K562 (cell line): ENCODE measurements around the gene MBD4. TPM values are rescaled to one million over a fixed set of nuclear protein-coding genes. Genes with fewer than 3 reads are reported as not detected.

Experiments used
- CUX1 ChIP-seq: fragments of 200-800 bp; sonication (Bioruptor generic); IDR thresholded peaks from 2 replicates; pipeline ENCODE4 v1.6.1; 2016; ENCODE audit warnings: missing genetic modification characterization, missing compliant biosample characterization
- GTF2E2 ChIP-seq: fragments of 200-800 bp; sonication (Bioruptor generic); IDR thresholded peaks from 2 replicates; pipeline ENCODE4 v1.6.1; 2016; ENCODE audit warnings: missing genetic modification characterization, missing compliant biosample characterization
- LEF1 ChIP-seq: fragments of 450-650 bp; IDR thresholded peaks from 2 replicates; pipeline ENCODE4 v1.6.1; 2016; ENCODE audit warnings: mild to moderate bottlenecking
- PCBP1 ChIP-seq: fragments of 200-400 bp; formaldehyde crosslinking; IDR thresholded peaks from 2 replicates; pipeline ENCODE4 v1.6.1; 2018; ENCODE audit warnings: mild to moderate bottlenecking, low read depth, low read length; ENCODE audit not compliant: poor library complexity, severe bottlenecking
- SNIP1 ChIP-seq: fragments of 450-650 bp; IDR thresholded peaks from 2 replicates; pipeline ENCODE4 v1.7.1; 2017; ENCODE audit warnings: low read depth, mild to moderate bottlenecking
- ZNF23 ChIP-seq: fragments of 250-450 bp; sonication (Bioruptor Pico); IDR thresholded peaks from 2 replicates; pipeline ENCODE4 v1.4.0; 2020; ENCODE audit warnings: mild to moderate bottlenecking
- polyA plus RNA-seq, 8 experiments: library from polyadenylated mRNA; depleted of rRNA in 4 of 8; stranded (reverse) in 5 of 8; unstranded in 3 of 8; fragments of >200 nt; fragmentation: Nextera tagmentation in 2 of 8; fragmentation: Illumina TruSeq in 1 of 8; extraction: Ambion mirVana in 2 of 8; extraction: Trizol in 1 of 8; gene quantifications; 2 replicates each; pipeline versions ENCODE4 v1.2.1 to v1.2.3, GENCODE V29; 2011 to 2014; ENCODE audit warnings: inconsistent platforms in 1 of 8, missing spikeins in 1 of 8
- total RNA-seq, 7 experiments: library from RNA; depleted of rRNA in 6 of 7; stranded (reverse); fragments of >200 nt in 6 of 7; fragmentation: Illumina TruSeq in 2 of 7; extraction: Trizol in 2 of 7; gene quantifications; 2 replicates each; pipeline versions ENCODE4 v1.2.1 to v1.2.3, GENCODE V29; 2011 to 2021; ENCODE audit warnings: low replicate concordance in 1 of 7
- TF ChIP-seq, protein P1 (sequence below): fragments of 450-650 bp; IDR thresholded peaks from 2 replicates; pipeline ENCODE4 v1.6.1; 2017; ENCODE audit warnings: antibody characterized with exemption, mild to moderate bottlenecking
- TF ChIP-seq, protein P2 (sequence below): sonication (generic); formaldehyde crosslinking; IDR thresholded peaks from 2 replicates; pipeline ENCODE4 v1.8.1; 2023; ENCODE audit warnings: mild to moderate bottlenecking, missing genetic modification reagents

The MBD4 gene
- total and polyA plus RNA-seq, 9 of the 15 experiments (the other 6 are each of a cell fraction or from before 2014, with no cell fraction given): 13.3 to 63.9 (median 39.0) TPM

DNA sequence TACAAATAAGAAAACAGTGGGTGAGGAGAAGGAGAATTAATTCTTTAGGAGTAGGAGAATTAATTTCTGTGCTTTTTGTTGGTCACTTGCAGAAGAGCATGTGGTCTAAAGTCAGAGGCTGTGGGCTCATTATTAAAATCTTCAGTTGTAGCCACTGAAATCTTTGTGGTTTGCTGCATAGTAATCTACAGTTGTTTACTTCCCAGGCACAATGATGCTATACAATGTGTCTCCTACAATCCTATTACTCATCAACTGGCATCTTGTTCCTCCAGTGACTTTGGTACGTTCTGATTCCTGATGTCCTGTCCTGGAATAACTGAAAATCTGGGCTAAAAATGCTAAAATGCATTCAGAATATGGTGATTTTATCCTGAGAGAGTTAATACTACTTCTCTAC, 21.3 kb upstream of the MBD4 start (continued):
- no peak for TF ChIP-seq CUX1 (CRISPR knock-in tag)
- TF ChIP-seq, protein P1, sequence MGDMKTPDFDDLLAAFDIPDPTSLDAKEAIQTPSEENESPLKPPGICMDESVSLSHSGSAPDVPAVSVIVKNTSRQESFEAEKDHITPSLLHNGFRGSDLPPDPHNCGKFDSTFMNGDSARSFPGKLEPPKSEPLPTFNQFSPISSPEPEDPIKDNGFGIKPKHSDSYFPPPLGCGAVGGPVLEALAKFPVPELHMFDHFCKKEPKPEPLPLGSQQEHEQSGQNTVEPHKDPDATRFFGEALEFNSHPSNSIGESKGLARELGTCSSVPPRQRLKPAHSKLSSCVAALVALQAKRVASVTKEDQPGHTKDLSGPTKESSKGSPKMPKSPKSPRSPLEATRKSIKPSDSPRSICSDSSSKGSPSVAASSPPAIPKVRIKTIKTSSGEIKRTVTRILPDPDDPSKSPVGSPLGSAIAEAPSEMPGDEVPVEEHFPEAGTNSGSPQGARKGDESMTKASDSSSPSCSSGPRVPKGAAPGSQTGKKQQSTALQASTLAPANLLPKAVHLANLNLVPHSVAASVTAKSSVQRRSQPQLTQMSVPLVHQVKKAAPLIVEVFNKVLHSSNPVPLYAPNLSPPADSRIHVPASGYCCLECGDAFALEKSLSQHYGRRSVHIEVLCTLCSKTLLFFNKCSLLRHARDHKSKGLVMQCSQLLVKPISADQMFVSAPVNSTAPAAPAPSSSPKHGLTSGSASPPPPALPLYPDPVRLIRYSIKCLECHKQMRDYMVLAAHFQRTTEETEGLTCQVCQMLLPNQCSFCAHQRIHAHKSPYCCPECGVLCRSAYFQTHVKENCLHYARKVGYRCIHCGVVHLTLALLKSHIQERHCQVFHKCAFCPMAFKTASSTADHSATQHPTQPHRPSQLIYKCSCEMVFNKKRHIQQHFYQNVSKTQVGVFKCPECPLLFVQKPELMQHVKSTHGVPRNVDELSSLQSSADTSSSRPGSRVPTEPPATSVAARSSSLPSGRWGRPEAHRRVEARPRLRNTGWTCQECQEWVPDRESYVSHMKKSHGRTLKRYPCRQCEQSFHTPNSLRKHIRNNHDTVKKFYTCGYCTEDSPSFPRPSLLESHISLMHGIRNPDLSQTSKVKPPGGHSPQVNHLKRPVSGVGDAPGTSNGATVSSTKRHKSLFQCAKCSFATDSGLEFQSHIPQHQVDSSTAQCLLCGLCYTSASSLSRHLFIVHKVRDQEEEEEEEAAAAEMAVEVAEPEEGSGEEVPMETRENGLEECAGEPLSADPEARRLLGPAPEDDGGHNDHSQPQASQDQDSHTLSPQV: 0 out of 2 replicates have a peak, but pooled peaks have one; percentile 13
- peak; percentile 36; the same call in 1 of the 2 replicates for TF ChIP-seq GTF2E2 (tag)
- TF ChIP-seq SNIP1: no peak
- TF ChIP-seq LEF1: peak; percentile 11; the same call in 1 of the 2 replicates
- no peak for TF ChIP-seq PCBP1
- TF ChIP-seq, protein P2, sequence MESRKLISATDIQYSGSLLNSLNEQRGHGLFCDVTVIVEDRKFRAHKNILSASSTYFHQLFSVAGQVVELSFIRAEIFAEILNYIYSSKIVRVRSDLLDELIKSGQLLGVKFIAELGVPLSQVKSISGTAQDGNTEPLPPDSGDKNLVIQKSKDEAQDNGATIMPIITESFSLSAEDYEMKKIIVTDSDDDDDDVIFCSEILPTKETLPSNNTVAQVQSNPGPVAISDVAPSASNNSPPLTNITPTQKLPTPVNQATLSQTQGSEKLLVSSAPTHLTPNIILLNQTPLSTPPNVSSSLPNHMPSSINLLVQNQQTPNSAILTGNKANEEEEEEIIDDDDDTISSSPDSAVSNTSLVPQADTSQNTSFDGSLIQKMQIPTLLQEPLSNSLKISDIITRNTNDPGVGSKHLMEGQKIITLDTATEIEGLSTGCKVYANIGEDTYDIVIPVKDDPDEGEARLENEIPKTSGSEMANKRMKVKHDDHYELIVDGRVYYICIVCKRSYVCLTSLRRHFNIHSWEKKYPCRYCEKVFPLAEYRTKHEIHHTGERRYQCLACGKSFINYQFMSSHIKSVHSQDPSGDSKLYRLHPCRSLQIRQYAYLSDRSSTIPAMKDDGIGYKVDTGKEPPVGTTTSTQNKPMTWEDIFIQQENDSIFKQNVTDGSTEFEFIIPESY (CRISPR knock-in tag): no peak
- TF ChIP-seq ZNF23 (CRISPR knock-in tag): no peak
